ENCODE measurements around the gene TNFAIP6.
"Not testable (repeated sequence)": the region's sequence is repeated elsewhere in the genome, so short reads cannot be mapped to it uniquely, and the experiment has no call there.

TNFAIP6 gene

GRCh38 chr2:151337643-151338042, 19.7 kb upstream of the TNFAIP6 start:
- Histone ChIP-seq H3K27me3 (ENCODE audit: insufficient read depth, low read length, poor library complexity, severe bottlenecking) (no peaks in the 10 kb centered on the region), H3K9ac (ENCODE audit: low read depth, low read length, poor library complexity, severe bottlenecking) (no peak overlapping the region), H3K4me2 (ENCODE audit: low read depth, low read length, poor library complexity, severe bottlenecking) (no peak overlapping the region), H3K4me1 (ENCODE audit: insufficient read depth, low read length, poor library complexity, severe bottlenecking) (peaks cover 36% of the 10 kb centered on the region), H3K4me3 (ENCODE audit: low read length, poor library complexity, severe bottlenecking) (no peak overlapping the region), H3K79me2 (ENCODE audit: insufficient read depth, low read length) (no peaks in the 10 kb centered on the region), H3K36me3 (ENCODE audit: insufficient read depth, low read length) (no peaks in the 10 kb centered on the region), H3F3A (ENCODE audit: low read depth) (no peaks in the 10 kb centered on the region), H2AFZ (ENCODE audit: low read length) (no peak overlapping the region), H3K9me3 (ENCODE audit: insufficient read depth, low read depth, low read length) (no peaks in the 10 kb centered on the region), H4K20me1 (ENCODE audit: insufficient read depth, low read length, poor library complexity, severe bottlenecking) (no peaks in the 10 kb centered on the region), H3K9me2 (replicated peaks; ENCODE audit: low read depth, low read length) (no peaks in the 10 kb centered on the region)
- TF ChIP-seq EZH2phosphoT487 (IDR thresholded peaks at IDR 0.05; ENCODE audit: borderline replicate concordance), result no peak

- Histone ChIP-seq H3K4me3 (ENCODE audit: low read length, poor library complexity, severe bottlenecking) (no peak overlapping the region), H3K9me3 (ENCODE audit: insufficient read depth, low read depth, low read length) (no peaks in the 10 kb centered on the region), H3K36me3 (ENCODE audit: insufficient read depth, low read length) (no peaks in the 10 kb centered on the region), H4K20me1 (ENCODE audit: insufficient read depth, low read length, poor library complexity, severe bottlenecking) (no peaks in the 10 kb centered on the region), H3K27me3 (ENCODE audit: insufficient read depth, low read length, poor library complexity, severe bottlenecking) (no peaks in the 10 kb centered on the region), H3K4me1 (ENCODE audit: insufficient read depth, low read length, poor library complexity, severe bottlenecking) (peaks cover 35% of the 10 kb centered on the region), H2AFZ (ENCODE audit: low read length) (no peak overlapping the region), H3K79me2 (ENCODE audit: insufficient read depth, low read length) (no peaks in the 10 kb centered on the region), H3K9ac (ENCODE audit: low read depth, low read length, poor library complexity, severe bottlenecking) (no peak overlapping the region), H3K4me2 (ENCODE audit: low read depth, low read length, poor library complexity, severe bottlenecking) (no peak overlapping the region), H3K9me2 (replicated peaks; ENCODE audit: low read depth, low read length) (no peaks in the 10 kb centered on the region), H3F3A (ENCODE audit: low read depth) (no peaks in the 10 kb centered on the region)
- no peak for TF ChIP-seq EZH2phosphoT487 (IDR thresholded peaks at IDR 0.05; ENCODE audit: borderline replicate concordance)
- no peak for TF ChIP-seq CTCF (conservative IDR thresholded peaks at IDR 0.05; ENCODE audit: low read length)
Observed at GRCh38 chr2:151338115-151338514, 19.3 kb upstream of the TNFAIP6 start.

- no peaks in the 10 kb centered on the region for H3K9me2 ChIP-seq (replicated peaks; ENCODE audit: low read depth, low read length)
- H3K79me2 ChIP-seq (ENCODE audit: insufficient read depth, low read length), result no peaks in the 10 kb centered on the region
- no peak overlapping the region for H3K4me3 ChIP-seq (ENCODE audit: low read length, poor library complexity, severe bottlenecking)
- H3K27me3 ChIP-seq (ENCODE audit: insufficient read depth, low read length, poor library complexity, severe bottlenecking), result no peaks in the 10 kb centered on the region
- TF ChIP-seq EZH2phosphoT487 (IDR thresholded peaks at IDR 0.05; ENCODE audit: borderline replicate concordance) (no peak), CTCF (conservative IDR thresholded peaks at IDR 0.05; ENCODE audit: low read length) (no peak)
- H3F3A ChIP-seq (ENCODE audit: low read depth), result no peaks in the 10 kb centered on the region
- no peak overlapping the region for H3K9ac ChIP-seq (ENCODE audit: low read depth, low read length, poor library complexity, severe bottlenecking)
- no peak overlapping the region for H2AFZ ChIP-seq (ENCODE audit: low read length)
- H3K4me2 ChIP-seq (ENCODE audit: low read depth, low read length, poor library complexity, severe bottlenecking), result no peak overlapping the region
- no peaks in the 10 kb centered on the region for H3K9me3 ChIP-seq (ENCODE audit: insufficient read depth, low read depth, low read length)
- H4K20me1 ChIP-seq (ENCODE audit: insufficient read depth, low read length, poor library complexity, severe bottlenecking), result no peaks in the 10 kb centered on the region
- peaks cover 3% of the 10 kb centered on the region for H3K4me1 ChIP-seq (ENCODE audit: insufficient read depth, low read length, poor library complexity, severe bottlenecking)
- H3K36me3 ChIP-seq (ENCODE audit: insufficient read depth, low read length), result no peaks in the 10 kb centered on the region
Observed at GRCh38 chr2:151343073-151343472, 14.3 kb upstream of the TNFAIP6 start.

- H3K4me1 ChIP-seq (ENCODE audit: insufficient read depth, low read length, poor library complexity, severe bottlenecking); H3K9me3 ChIP-seq (ENCODE audit: insufficient read depth, low read depth, low read length); H3K4me2 ChIP-seq (ENCODE audit: low read depth, low read length, poor library complexity, severe bottlenecking); H3K9me2 ChIP-seq (replicated peaks; ENCODE audit: low read depth, low read length); H3K9ac ChIP-seq (ENCODE audit: low read depth, low read length, poor library complexity, severe bottlenecking); H3F3A ChIP-seq (ENCODE audit: low read depth); H4K20me1 ChIP-seq (ENCODE audit: insufficient read depth, low read length, poor library complexity, severe bottlenecking); H3K36me3 ChIP-seq (ENCODE audit: insufficient read depth, low read length); H3K4me3 ChIP-seq (ENCODE audit: low read length, poor library complexity, severe bottlenecking); H2AFZ ChIP-seq (ENCODE audit: low read length); H3K27me3 ChIP-seq (ENCODE audit: insufficient read depth, low read length, poor library complexity, severe bottlenecking); H3K79me2 ChIP-seq (ENCODE audit: insufficient read depth, low read length): not testable (repeated sequence)
Observed at GRCh38 chr2:151344191-151344590, 13.2 kb upstream of the TNFAIP6 start.

Measured in Loucy (cell line).